BJ (cell line): ENCODE data around the gene ATXN3L. TPM values are rescaled to one million over a fixed set of nuclear protein-coding genes. Genes with fewer than 3 reads are reported as not detected.

ENCODE experiments used
- CTCF ChIA-PET: fragments of 350-600 bp; formaldehyde crosslinking; extraction: SDS; loops from one replicate; lab custom pipeline; 2021; ENCODE audit warnings: antibody characterized with exemption, inconsistent platforms; lab: Yijun Ruan, JAX
- POLR2A ChIA-PET: fragments of 300-600 bp; sonication (Branson Sonifier 250); formaldehyde crosslinking; extraction: SDS; loops from one replicate; lab custom pipeline; 2021; ENCODE audit warnings: antibody characterized with exemption; lab: Charles Lee
- DNase-seq: peaks from one replicate; pipeline ENCODE4 v3.0.0-alpha.2; 2011; ENCODE audit warnings: low read depth
- H3K27me3 ChIP-seq: 2 replicates; pipeline ENCODE4 v1.6.0; 2011; ENCODE audit warnings: low read length; ENCODE audit not compliant: control insufficient read depth, insufficient read depth
- H3K36me3 ChIP-seq: 2 replicates; pipeline ENCODE4 v1.5.1; 2011; ENCODE audit warnings: low read length; ENCODE audit not compliant: control insufficient read depth, insufficient read depth
- H3K4me3 ChIP-seq: 2 replicates; pipeline ENCODE4 v1.5.1; 2011; ENCODE audit warnings: low read depth, mild to moderate bottlenecking, control low read depth, low read length
- polyA plus RNA-seq: library from polyadenylated mRNA; depleted of rRNA; stranded (reverse); fragments of >200 nt; gene quantifications from 2 replicates; pipeline ENCODE4 v1.2.3, GENCODE V29; 2011; rRNA removed
- TF ChIP-seq, protein P1 (sequence below): IDR thresholded peaks from 2 replicates; pipeline ENCODE4 v1.5.1; 2011; ENCODE audit warnings: low read depth, mild to moderate bottlenecking, control low read depth, inconsistent platforms, low read length, moderate library complexity; ENCODE audit not compliant: insufficient read depth

Gene ATXN3L
- polyA plus RNA-seq, 1 experiment: not detected

DNA sequence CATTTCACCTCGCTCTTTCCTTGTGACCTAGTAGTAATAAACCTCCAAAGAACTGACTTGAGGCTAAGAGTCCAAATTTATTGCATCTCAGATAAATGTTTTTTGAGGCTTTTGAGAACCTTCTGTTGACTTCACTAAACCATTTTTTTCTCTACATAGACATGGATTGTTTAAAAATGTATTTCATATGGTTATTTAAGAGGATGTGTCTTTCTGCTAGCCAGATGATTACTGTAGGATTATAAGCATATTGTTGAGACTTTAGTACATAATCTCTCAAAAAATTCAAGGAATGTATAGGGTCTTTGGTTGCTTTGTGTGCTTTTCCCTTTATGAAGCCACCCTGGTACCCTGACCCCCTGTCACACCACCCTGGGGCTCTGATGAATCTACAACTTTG lies 44.8 kb downstream of the ATXN3L start:
- DNase-seq: no peak
- POLR2A ChIA-PET: no interaction called here
- H3K4me3 ChIP-seq: no peak overlapping the region
- H3K27me3 ChIP-seq: no peaks in the 10 kb centered on the region
- no peaks in the 10 kb centered on the region for H3K36me3 ChIP-seq
- CTCF ChIA-PET: no interaction called here
- TF ChIP-seq, protein P1, sequence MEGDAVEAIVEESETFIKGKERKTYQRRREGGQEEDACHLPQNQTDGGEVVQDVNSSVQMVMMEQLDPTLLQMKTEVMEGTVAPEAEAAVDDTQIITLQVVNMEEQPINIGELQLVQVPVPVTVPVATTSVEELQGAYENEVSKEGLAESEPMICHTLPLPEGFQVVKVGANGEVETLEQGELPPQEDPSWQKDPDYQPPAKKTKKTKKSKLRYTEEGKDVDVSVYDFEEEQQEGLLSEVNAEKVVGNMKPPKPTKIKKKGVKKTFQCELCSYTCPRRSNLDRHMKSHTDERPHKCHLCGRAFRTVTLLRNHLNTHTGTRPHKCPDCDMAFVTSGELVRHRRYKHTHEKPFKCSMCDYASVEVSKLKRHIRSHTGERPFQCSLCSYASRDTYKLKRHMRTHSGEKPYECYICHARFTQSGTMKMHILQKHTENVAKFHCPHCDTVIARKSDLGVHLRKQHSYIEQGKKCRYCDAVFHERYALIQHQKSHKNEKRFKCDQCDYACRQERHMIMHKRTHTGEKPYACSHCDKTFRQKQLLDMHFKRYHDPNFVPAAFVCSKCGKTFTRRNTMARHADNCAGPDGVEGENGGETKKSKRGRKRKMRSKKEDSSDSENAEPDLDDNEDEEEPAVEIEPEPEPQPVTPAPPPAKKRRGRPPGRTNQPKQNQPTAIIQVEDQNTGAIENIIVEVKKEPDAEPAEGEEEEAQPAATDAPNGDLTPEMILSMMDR: no peak

DNA sequence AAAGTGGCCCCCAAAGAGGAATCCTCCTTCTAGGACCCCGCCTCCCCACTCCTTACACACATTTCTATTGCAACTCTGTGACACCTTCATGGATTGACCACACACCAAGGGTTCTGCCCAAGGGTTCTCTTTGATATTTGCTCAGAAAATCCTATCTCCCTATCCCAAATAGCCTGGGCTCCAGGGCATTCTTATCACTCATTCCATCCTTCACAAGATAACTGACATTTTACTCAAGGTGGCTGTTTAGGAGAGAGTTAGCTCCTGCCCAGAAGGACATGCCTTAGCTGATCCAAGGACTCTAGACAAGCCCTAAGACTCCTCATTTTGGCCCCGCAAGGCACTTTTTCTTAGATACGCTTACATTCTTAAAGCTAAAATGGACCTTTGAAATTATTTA lies 47.4 kb downstream of the ATXN3L start:
- H3K27me3 ChIP-seq: no peaks in the 10 kb centered on the region
- TF ChIP-seq, protein P1: no peak
- CTCF ChIA-PET: no interaction called here
- no peak for DNase-seq
- no peak overlapping the region for H3K4me3 ChIP-seq
- POLR2A ChIA-PET: no interaction called here
- no peaks in the 10 kb centered on the region for H3K36me3 ChIP-seq

DNA sequence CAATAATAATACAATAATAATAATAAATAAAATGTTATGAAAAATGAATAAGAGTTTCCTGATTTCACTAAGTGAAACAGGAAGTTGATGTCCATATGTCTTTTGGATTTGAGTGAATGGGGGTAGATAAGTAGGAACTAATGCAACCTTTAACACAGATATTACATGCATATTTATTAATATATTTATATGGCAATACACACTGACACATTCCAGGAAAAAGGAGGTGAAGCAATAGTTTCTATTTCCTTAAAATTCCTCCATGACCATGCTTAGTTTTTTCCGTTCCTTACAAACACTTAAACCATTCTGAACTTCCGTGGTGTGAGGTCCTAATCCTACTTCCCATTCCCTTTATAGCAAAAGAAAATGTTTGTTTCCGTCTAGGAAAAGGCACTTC lies 48.3 kb downstream of the ATXN3L start:
- TF ChIP-seq, protein P1: no peak
- Histone ChIP-seq H3K27me3 (no peaks in the 10 kb centered on the region), H3K36me3 (no peaks in the 10 kb centered on the region), H3K4me3 (no peak overlapping the region)
- no peak for DNase-seq
- POLR2A ChIA-PET: no interaction called here
- CTCF ChIA-PET: no interaction called here

DNA sequence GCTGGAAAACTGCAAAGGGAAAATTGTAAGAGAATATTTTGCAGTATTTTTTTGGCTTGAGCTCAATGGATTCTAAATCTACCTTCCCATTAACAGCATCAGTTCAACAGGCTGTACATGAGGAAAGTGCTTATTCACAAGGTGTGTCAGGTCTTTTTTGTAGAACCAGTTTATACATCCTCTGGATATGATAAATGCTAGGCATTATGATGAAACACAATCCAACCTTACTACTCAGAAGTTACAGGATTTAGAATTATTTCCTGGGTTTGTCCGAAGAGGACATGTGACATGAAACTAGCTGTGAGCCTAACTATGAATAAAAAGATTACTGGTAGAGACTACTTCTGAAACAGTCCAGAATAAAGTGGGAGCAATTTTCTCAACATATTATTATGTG lies 49.5 kb downstream of the ATXN3L start:
- Histone ChIP-seq H3K27me3 (no peaks in the 10 kb centered on the region), H3K36me3 (no peaks in the 10 kb centered on the region), H3K4me3 (no peak overlapping the region)
- DNase-seq: no peak
- ChIA-PET CTCF (interaction anchor here (1.0 kb wide), 2 partner anchors 10 to 17 kb away, joined by 3 read pairs; no protein-coding TSS in a partner anchor), POLR2A (no interaction called here)
- TF ChIP-seq, protein P1: no peak

DNA sequence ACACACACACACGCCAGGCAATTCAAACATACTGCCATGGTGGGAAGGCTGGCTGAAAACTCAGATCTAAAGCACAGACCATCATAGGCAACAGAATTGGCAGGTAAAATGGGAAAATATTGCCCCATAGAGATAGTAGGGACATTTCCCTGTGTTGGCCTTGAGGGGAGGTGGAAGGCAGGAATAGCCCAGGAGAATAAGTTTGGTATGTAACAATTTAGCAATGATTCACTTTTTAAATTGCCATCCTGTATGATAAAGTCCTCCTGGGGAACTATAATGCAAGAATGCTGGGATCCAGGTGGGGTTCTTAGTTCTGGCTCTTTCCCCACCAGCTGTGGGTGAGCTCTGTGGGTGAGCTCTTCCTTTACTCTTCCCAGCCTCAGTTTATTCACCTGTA lies 51.0 kb downstream of the ATXN3L start:
- Histone ChIP-seq H3K36me3 (no peaks in the 10 kb centered on the region), H3K27me3 (no peaks in the 10 kb centered on the region), H3K4me3 (no peak overlapping the region)
- TF ChIP-seq, protein P1: no peak
- DNase-seq: no peak
- ChIA-PET CTCF (no interaction called here), POLR2A (no interaction called here)

Other genes starting within 250 kb of the ATXN3L start
- not detected in 2 replicates for gene EGFL6, start 249.5 kb upstream of the ATXN3L start, polyA plus RNA-seq